Fibroblast of mammary gland (primary cell): ENCODE data around the gene CABCOCO1.
A peak's percentile ranks its signal among the peaks of the same experiment; 100 is the strongest.

Experiments
- DNase-seq: peaks from one replicate; pipeline ENCODE4 v3.0.0-alpha.2; 2010; ENCODE audit warnings: low read depth
- H3K4me3 ChIP-seq: 2 replicates; pipeline ENCODE4 v1.5.1; 2011; ENCODE audit warnings: low read depth, mild to moderate bottlenecking, low read length, moderate library complexity; ENCODE audit not compliant: control insufficient read depth
- TF ChIP-seq, protein P1 (sequence below): conservative IDR thresholded peaks from 2 replicates; pipeline ENCODE4 v1.5.1; 2011; ENCODE audit warnings: low read depth, low read length, inconsistent platforms; ENCODE audit not compliant: control insufficient read depth, insufficient read depth

CABCOCO1 gene

GRCh38 chr10:61779950-61780659, 117.4 kb downstream of the CABCOCO1 start:
- peak; percentile 73 for DNase-seq
- TF ChIP-seq, protein P1, sequence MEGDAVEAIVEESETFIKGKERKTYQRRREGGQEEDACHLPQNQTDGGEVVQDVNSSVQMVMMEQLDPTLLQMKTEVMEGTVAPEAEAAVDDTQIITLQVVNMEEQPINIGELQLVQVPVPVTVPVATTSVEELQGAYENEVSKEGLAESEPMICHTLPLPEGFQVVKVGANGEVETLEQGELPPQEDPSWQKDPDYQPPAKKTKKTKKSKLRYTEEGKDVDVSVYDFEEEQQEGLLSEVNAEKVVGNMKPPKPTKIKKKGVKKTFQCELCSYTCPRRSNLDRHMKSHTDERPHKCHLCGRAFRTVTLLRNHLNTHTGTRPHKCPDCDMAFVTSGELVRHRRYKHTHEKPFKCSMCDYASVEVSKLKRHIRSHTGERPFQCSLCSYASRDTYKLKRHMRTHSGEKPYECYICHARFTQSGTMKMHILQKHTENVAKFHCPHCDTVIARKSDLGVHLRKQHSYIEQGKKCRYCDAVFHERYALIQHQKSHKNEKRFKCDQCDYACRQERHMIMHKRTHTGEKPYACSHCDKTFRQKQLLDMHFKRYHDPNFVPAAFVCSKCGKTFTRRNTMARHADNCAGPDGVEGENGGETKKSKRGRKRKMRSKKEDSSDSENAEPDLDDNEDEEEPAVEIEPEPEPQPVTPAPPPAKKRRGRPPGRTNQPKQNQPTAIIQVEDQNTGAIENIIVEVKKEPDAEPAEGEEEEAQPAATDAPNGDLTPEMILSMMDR: no peak

GRCh38 chr10:61780732-61781131, 118.0 kb downstream of the CABCOCO1 start:
- H3K4me3 ChIP-seq: no peak overlapping the region
- TF ChIP-seq, protein P1: no peak
- DNase-seq: no peak

More at GRCh38 chr10:61779950-61780659, 117.4 kb downstream of the CABCOCO1 start:
- H3K4me3 ChIP-seq: no peak overlapping the region

- no peak overlapping the region for H3K4me3 ChIP-seq
- peak; percentile 54 for DNase-seq
- TF ChIP-seq, protein P1: no peak
Observed at GRCh38 chr10:61781969-61782403, 119.3 kb downstream of the CABCOCO1 start.

DNA sequence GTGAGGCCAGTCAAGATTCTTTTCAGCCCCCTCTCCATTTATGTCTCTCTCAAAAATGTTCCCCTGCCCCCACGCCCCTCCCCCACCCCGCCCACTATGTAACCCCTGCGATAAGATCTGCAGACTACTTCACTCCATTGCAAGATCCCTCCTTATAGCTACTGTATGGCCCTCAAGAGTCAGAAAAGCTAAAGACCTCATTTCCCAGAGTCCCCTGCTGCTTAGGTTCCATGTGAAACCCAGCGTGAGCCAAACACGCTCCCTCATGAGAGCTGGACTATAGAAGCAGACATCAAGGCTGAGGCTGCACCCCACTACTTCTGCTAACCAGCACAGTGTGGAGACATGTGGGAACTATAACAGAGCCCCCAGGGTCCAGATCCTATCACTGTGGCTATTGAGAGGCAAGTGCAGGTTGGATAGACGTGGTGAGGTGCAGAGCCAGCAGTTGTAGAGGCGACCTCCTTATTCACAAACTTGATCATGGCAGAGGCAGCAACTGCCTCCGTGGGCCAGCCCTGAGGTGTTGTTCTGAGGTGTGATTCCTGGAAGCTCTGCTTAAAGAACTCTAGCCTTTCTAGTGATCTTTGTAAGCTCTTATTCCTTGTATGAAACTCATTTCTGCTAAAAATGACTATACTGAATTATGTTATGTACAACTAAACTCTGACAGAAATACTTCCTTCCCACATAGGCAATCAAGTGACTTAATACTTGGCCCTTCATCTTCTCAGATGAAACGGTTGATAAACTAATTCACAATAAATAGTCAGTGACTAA, 121.8 kb downstream of the CABCOCO1 start:
- no peak for DNase-seq
- no peak overlapping the region for H3K4me3 ChIP-seq
- TF ChIP-seq, protein P1: no peak

GRCh38 chr10:61785473-61786105, 122.9 kb downstream of the CABCOCO1 start:
- DNase-seq: peak; percentile 63
- no peak overlapping the region for H3K4me3 ChIP-seq
- TF ChIP-seq, protein P1: no peak

GRCh38 chr10:61786728-61787127, 124.0 kb downstream of the CABCOCO1 start:
- TF ChIP-seq, protein P1: no peak
- H3K4me3 ChIP-seq: no peak overlapping the region
- DNase-seq: peak; percentile 85
